RWPE2 (cell line): Measurements from ENCODE around the gene ERRFI1.

Experiments used
- ATAC-seq: fragments of 200-7000 bp; cut with Tn5 transposase; 3 replicates; pipeline ENCODE4 v1.9.1; 2021; ENCODE audit warnings: low read depth
- DNase-seq: peaks from one replicate; pipeline ENCODE4 v3.0.0-alpha.2; 2020; ENCODE audit warnings: low spot score
- H3K27ac ChIP-seq: fragments of 450-650 bp; 2 replicates; pipeline ENCODE4 v1.5.1; 2017; ENCODE audit warnings: mild to moderate bottlenecking; ENCODE audit not compliant: poor library complexity, severe bottlenecking
- H3K27me3 ChIP-seq: fragments of 250-450 bp; sonication (Bioruptor Pico); 2 replicates; pipeline ENCODE4 v1.5.1; 2021; ENCODE audit warnings: mild to moderate bottlenecking, moderate library complexity; ENCODE audit not compliant: insufficient read depth, poor library complexity, severe bottlenecking
- H3K36me3 ChIP-seq: fragments of 250-450 bp; sonication (Bioruptor Pico); 2 replicates; pipeline ENCODE4 v1.5.1; 2020; ENCODE audit warnings: low read depth, mild to moderate bottlenecking, moderate library complexity
- H3K4me1 ChIP-seq: fragments of 250-450 bp; sonication (Bioruptor Pico); 2 replicates; pipeline ENCODE4 v1.5.1; 2021; ENCODE audit warnings: mild to moderate bottlenecking, moderate library complexity; ENCODE audit not compliant: insufficient read depth, poor library complexity, severe bottlenecking
- H3K4me3 ChIP-seq: fragments of 250-450 bp; sonication (Bioruptor Pico); 2 replicates; pipeline ENCODE4 v1.5.1; 2021; ENCODE audit warnings: mild to moderate bottlenecking, moderate library complexity; ENCODE audit not compliant: severe bottlenecking
- H3K9me3 ChIP-seq: fragments of 250-450 bp; sonication (Bioruptor Pico); 2 replicates; pipeline ENCODE4 v1.5.1; 2021; ENCODE audit warnings: mild to moderate bottlenecking, moderate library complexity; ENCODE audit not compliant: severe bottlenecking
- TF ChIP-seq, protein P1 (sequence below): fragments of 450-650 bp; IDR thresholded peaks from one replicate; pipeline ENCODE4 v1.5.1; 2017; ENCODE audit warnings: mild to moderate bottlenecking, moderate library complexity; ENCODE audit not compliant: poor library complexity, severe bottlenecking

Gene ERRFI1

DNA sequence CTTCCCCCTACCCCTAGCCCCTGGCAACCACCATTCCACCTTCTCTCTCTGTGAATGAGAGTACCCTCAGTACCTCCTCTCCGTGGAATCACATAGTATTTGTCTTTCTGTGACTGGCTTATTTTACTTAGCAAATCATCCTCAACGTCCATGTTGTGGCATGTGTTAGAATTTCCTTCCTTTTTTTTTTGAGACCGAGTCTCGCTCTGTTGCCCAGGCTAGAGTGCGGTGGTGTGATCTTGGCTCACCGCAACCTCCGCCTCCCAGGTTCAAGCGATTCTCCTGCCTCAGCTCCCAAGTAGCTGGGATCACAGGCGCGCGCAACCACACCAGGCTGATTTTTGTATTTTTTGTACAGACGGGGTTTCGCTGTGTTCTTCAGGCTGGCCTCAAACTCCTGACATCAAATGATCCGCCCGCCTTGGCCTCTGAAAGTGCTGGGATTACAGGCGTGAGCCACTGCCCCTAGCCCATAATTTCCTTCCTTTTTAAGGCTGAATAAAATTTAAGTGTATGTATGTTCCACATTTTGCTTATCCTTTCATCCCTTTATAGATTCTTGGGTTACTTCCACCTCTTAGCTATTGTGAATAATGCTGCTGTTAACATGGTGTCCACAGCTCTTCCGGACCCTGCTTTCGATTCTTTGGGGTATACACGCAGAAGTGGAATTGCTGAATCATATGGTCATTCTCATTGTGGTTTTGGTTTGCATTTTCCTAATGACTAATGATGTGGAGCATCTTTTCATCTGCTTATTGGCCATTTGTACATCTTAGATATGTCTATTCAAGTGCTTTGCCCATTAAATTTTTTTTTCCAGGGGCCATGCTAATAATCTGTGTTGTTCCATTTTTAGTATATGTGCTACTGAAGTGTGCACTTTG, 32.3 kb downstream of the ERRFI1 start:
- DNase-seq (no peak), ATAC-seq (peak; percentile 17; the same call in 1 of the 3 replicates)
- Histone ChIP-seq H3K9me3 (no peaks in the 10 kb centered on the region), H3K4me3 (no peak overlapping the region), H3K4me1 (peaks cover under 1% of the 10 kb centered on the region), H3K27ac (peak overlapping the region; percentile 17), H3K36me3 (no peaks in the 10 kb centered on the region), H3K27me3 (no peaks in the 10 kb centered on the region)
- TF ChIP-seq, protein P1, sequence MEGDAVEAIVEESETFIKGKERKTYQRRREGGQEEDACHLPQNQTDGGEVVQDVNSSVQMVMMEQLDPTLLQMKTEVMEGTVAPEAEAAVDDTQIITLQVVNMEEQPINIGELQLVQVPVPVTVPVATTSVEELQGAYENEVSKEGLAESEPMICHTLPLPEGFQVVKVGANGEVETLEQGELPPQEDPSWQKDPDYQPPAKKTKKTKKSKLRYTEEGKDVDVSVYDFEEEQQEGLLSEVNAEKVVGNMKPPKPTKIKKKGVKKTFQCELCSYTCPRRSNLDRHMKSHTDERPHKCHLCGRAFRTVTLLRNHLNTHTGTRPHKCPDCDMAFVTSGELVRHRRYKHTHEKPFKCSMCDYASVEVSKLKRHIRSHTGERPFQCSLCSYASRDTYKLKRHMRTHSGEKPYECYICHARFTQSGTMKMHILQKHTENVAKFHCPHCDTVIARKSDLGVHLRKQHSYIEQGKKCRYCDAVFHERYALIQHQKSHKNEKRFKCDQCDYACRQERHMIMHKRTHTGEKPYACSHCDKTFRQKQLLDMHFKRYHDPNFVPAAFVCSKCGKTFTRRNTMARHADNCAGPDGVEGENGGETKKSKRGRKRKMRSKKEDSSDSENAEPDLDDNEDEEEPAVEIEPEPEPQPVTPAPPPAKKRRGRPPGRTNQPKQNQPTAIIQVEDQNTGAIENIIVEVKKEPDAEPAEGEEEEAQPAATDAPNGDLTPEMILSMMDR, result no peak

DNA sequence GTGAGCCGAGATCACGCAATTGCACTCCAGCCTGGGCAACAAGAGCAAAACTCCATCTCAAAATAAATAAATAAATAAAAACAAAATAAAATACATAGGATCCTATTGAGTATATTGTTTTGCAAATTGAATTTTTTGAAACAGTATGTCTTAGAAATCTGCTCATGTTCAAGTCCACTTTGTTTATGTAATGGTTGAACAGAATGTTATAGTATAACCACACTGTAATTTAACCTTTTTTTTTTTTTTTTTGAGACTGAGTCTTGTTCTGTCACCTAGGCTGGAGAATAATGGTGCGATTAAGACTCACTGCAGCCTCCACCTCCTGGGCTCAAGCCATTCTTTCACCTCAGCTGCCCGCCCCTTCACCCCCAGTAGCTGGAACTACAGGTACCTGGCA, 33.2 kb downstream of the ERRFI1 start:
- TF ChIP-seq, protein P1, result no peak
- Histone ChIP-seq H3K9me3 (no peaks in the 10 kb centered on the region), H3K4me1 (peaks cover 7% of the 10 kb centered on the region), H3K27me3 (no peaks in the 10 kb centered on the region), H3K27ac (no peak overlapping the region), H3K36me3 (no peaks in the 10 kb centered on the region), H3K4me3 (no peak overlapping the region)
- ATAC-seq (no peak), DNase-seq (no peak)

DNA sequence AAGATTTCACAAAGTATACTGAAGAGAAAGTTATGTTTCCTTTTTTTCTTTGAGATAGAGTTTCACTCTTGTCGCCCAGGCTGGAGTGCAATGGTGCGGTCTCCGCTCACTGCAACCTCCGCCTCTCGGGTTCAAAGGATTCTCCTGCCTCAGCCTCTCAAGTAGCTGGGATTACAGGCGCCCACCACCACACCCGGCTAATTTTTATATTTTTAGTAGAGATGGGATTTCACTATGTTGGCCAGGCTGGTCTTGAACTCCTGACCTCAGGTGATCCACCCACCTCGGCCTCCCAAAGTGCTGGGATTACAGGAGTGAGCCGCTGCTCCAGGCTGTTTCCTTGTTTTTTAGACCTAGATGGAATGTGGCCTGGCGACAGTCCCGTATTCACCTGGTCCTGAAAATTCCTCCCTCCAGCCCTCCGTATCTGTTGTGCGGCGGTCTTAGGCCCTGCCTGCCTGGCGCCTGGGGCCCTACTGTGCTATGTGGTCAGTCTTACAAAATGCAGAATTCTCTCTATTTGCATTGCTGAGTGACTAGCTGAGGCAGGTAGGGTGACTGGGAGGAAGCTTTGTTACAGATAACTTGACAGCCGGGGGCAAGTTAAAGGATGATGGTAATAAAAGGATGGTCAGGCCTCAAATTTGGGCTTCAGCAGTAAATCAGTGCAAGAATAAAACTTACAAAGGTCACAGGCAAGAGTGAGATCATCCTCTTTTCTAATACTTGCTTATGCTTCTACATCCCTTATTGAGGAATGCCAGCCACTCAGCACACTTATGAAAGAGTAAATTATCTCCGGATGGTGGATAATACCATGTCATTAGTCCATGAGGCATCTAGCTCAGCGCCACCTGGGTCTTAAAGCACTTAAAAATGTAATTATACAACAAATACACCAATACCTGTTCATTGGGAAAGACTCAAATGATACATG, 34.3 kb downstream of the ERRFI1 start:
- Histone ChIP-seq H3K36me3 (no peaks in the 10 kb centered on the region), H3K27ac (peak overlapping the region; percentile 0), H3K9me3 (no peaks in the 10 kb centered on the region), H3K4me3 (no peak overlapping the region), H3K27me3 (no peaks in the 10 kb centered on the region), H3K4me1 (peaks cover 7% of the 10 kb centered on the region)
- DNase-seq (no peak), ATAC-seq (no peak)
- TF ChIP-seq, protein P1, result no peak

DNA sequence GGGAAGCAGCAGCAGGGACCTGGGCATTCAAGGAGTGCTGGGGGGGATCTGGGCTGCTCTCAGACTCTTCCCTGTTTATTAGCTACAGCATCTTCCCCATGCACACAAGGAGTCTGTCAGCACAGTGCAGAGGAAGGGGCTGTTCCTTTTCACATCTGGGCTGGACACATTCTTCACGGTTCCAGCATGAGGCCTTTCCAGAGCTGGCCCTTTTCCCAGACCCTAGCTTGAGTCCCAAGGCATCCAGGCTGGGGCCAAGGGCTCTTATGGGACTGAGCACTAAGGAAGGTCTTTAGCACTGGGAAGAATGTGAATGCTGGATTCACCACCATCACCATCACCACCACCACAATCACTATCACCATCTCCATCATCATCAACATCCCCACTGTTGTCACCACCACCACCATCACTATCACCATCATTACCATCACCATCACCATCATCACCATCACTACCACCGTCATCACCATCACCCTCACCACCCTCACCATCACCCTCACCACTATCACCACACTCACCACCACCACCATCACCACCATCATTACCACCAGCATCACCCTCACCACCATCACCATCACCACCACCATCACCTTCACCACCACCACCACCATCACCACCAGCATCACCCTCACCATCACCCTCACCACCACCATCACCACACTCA, 36.2 kb downstream of the ERRFI1 start:
- Histone ChIP-seq H3K27me3 (no peaks in the 10 kb centered on the region), H3K36me3 (peaks cover 9% of the 10 kb centered on the region), H3K9me3 (no peaks in the 10 kb centered on the region), H3K27ac (peak overlapping the region; percentile 72), H3K4me1 (peaks cover 7% of the 10 kb centered on the region), H3K4me3 (no peak overlapping the region)
- no peak for DNase-seq
- TF ChIP-seq, protein P1, result no peak
- no peak for ATAC-seq
